ENCODE results near the gene SSBP2.

Gene SSBP2

GRCh38 chr5:81405126-81405891 lies 345.6 kb downstream of the SSBP2 start:
- Histone ChIP-seq H3K27me3 (ENCODE audit: low read depth, low read length) (no peaks in the 10 kb centered on the region), H3K4me1 (ENCODE audit: control insufficient read depth in 1 of 2, insufficient read depth in 2 of 2, low read length in 2 of 2) (no peaks in the 10 kb centered on the region), H3K27ac (ENCODE audit: low read length) (no peak overlapping the region), H3K4me3 (ENCODE audit: low read depth in 1 of 2, low read length in 2 of 2) (no peak overlapping the region), H3K9me3 (ENCODE audit: control insufficient read depth in 1 of 2, low read length in 2 of 2) (no peaks in the 10 kb centered on the region), H3K36me3 (ENCODE audit: control insufficient read depth in 1 of 2, insufficient read depth in 2 of 2, low read length in 2 of 2) (no peaks in the 10 kb centered on the region)

GRCh38 chr5:81402192-81402930 lies 348.5 kb downstream of the SSBP2 start:
- H3K4me3 ChIP-seq (ENCODE audit: low read depth in 1 of 2, low read length in 2 of 2) = no peak overlapping the region
- no peaks in the 10 kb centered on the region for H3K9me3 ChIP-seq (ENCODE audit: control insufficient read depth in 1 of 2, low read length in 2 of 2)
- no peak overlapping the region for H3K27ac ChIP-seq (ENCODE audit: low read length)
- no peaks in the 10 kb centered on the region for H3K27me3 ChIP-seq (ENCODE audit: low read depth, low read length)
- H3K36me3 ChIP-seq (ENCODE audit: control insufficient read depth in 1 of 2, insufficient read depth in 2 of 2, low read length in 2 of 2) = no peaks in the 10 kb centered on the region
- no peaks in the 10 kb centered on the region for H3K4me1 ChIP-seq (ENCODE audit: control insufficient read depth in 1 of 2, insufficient read depth in 2 of 2, low read length in 2 of 2)

DNA sequence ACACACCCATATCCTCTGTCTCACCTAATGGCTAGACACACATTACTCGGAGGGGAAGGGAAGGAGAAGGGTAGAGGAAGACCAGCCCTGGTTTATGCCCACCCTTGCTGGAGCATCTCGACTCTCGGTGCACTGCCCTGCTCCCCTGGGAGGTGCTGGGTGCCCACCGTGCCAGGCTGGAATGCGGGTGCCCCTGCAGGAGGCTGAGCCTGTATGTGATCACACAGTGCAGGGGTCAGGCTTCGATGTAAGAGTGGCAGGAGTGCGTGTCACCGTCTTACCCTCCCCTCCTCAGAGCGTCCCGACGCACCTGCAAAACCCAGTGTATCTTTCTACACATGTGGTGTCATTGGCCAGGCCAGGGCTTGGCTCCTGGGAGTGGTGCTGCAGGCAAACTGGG lies 349.6 kb downstream of the SSBP2 start:
- H3K36me3 ChIP-seq (ENCODE audit: control insufficient read depth in 1 of 2, insufficient read depth in 2 of 2, low read length in 2 of 2) = no peaks in the 10 kb centered on the region
- no peaks in the 10 kb centered on the region for H3K9me3 ChIP-seq (ENCODE audit: control insufficient read depth in 1 of 2, low read length in 2 of 2)
- H3K4me3 ChIP-seq (ENCODE audit: low read depth in 1 of 2, low read length in 2 of 2) = no peak overlapping the region
- H3K27ac ChIP-seq (ENCODE audit: low read length) = no peak overlapping the region
- H3K27me3 ChIP-seq (ENCODE audit: low read depth, low read length) = no peaks in the 10 kb centered on the region
- no peaks in the 10 kb centered on the region for H3K4me1 ChIP-seq (ENCODE audit: control insufficient read depth in 1 of 2, insufficient read depth in 2 of 2, low read length in 2 of 2)

- no peak overlapping the region for H3K4me3 ChIP-seq (ENCODE audit: low read depth in 1 of 2, low read length in 2 of 2)
- no peaks in the 10 kb centered on the region for H3K4me1 ChIP-seq (ENCODE audit: control insufficient read depth in 1 of 2, insufficient read depth in 2 of 2, low read length in 2 of 2)
- H3K9me3 ChIP-seq (ENCODE audit: control insufficient read depth in 1 of 2, low read length in 2 of 2) = no peaks in the 10 kb centered on the region
- no peaks in the 10 kb centered on the region for H3K36me3 ChIP-seq (ENCODE audit: control insufficient read depth in 1 of 2, insufficient read depth in 2 of 2, low read length in 2 of 2)
- no peaks in the 10 kb centered on the region for H3K27me3 ChIP-seq (ENCODE audit: low read depth, low read length)
- no peak overlapping the region for H3K27ac ChIP-seq (ENCODE audit: low read length)
Measured at GRCh38 chr5:81400375-81400774, 350.5 kb downstream of the SSBP2 start.

- Histone ChIP-seq H3K9me3 (ENCODE audit: control insufficient read depth in 1 of 2, low read length in 2 of 2) (peaks cover 0 to 3% of the 10 kb centered on the region in 2 donors), H3K4me1 (ENCODE audit: control insufficient read depth in 1 of 2, insufficient read depth in 2 of 2, low read length in 2 of 2) (peaks cover 0 to 5% of the 10 kb centered on the region in 2 donors), H3K4me3 (ENCODE audit: low read depth in 1 of 2, low read length in 2 of 2) (no peak overlapping the region), H3K27me3 (ENCODE audit: low read depth, low read length) (peaks cover 4% of the 10 kb centered on the region), H3K36me3 (ENCODE audit: control insufficient read depth in 1 of 2, insufficient read depth in 2 of 2, low read length in 2 of 2) (no peaks in the 10 kb centered on the region), H3K27ac (ENCODE audit: low read length) (no peak overlapping the region)
Measured at GRCh38 chr5:81398741-81399140, 352.2 kb downstream of the SSBP2 start.

- Histone ChIP-seq H3K9me3 (ENCODE audit: control insufficient read depth in 1 of 2, low read length in 2 of 2) (peaks cover 0 to 3% of the 10 kb centered on the region in 2 donors), H3K27me3 (ENCODE audit: low read depth, low read length) (peaks cover 4% of the 10 kb centered on the region), H3K4me3 (ENCODE audit: low read depth in 1 of 2, low read length in 2 of 2) (no peak overlapping the region), H3K36me3 (ENCODE audit: control insufficient read depth in 1 of 2, insufficient read depth in 2 of 2, low read length in 2 of 2) (no peaks in the 10 kb centered on the region), H3K27ac (ENCODE audit: low read length) (no peak overlapping the region), H3K4me1 (ENCODE audit: control insufficient read depth in 1 of 2, insufficient read depth in 2 of 2, low read length in 2 of 2) (peaks cover 0 to 5% of the 10 kb centered on the region in 2 donors)
Measured at GRCh38 chr5:81397176-81397575, 353.7 kb downstream of the SSBP2 start.

DNA sequence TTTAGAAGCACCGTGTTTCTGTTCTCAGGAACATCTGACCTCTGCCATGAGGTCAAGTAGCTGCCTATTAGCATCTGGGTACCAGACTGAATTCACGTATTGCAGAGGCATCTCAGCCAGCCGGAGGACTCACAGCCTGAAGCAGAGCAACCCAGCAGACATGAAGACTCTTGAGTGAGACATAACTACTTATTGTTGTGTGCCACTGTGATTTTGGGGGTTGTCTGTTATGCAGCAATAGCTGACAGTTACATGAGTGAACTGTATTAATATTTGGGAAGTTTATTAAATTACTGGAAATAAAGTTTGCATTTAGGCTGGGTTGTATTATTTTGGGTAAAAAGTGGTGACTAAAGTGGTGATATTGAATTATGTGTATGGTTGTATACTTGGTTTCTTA lies 355.6 kb downstream of the SSBP2 start:
- no peak overlapping the region for H3K4me3 ChIP-seq (ENCODE audit: low read depth in 1 of 2, low read length in 2 of 2)
- peaks cover 4% of the 10 kb centered on the region for H3K27me3 ChIP-seq (ENCODE audit: low read depth, low read length)
- H3K36me3 ChIP-seq (ENCODE audit: control insufficient read depth in 1 of 2, insufficient read depth in 2 of 2, low read length in 2 of 2) = no peaks in the 10 kb centered on the region
- peaks cover 0 to 3% of the 10 kb centered on the region in 2 donors for H3K9me3 ChIP-seq (ENCODE audit: control insufficient read depth in 1 of 2, low read length in 2 of 2)
- H3K27ac ChIP-seq (ENCODE audit: low read length) = no peak overlapping the region
- peaks cover 0 to 5% of the 10 kb centered on the region in 2 donors for H3K4me1 ChIP-seq (ENCODE audit: control insufficient read depth in 1 of 2, insufficient read depth in 2 of 2, low read length in 2 of 2)

GRCh38 chr5:81393783-81394718 lies 356.8 kb downstream of the SSBP2 start, which contains the start of gene ACOT12:
ACOT12 (minus strand) TSS chr5:81394134; CDS start chr5:81394114, 20 bp downstream.
- H3K27ac ChIP-seq (ENCODE audit: low read length) = no peak within 1 kb of the TSS
- peaks cover 4% of the 10 kb centered on the region for H3K27me3 ChIP-seq (ENCODE audit: low read depth, low read length)
- H3K9me3 ChIP-seq (ENCODE audit: control insufficient read depth in 1 of 2, low read length in 2 of 2) = peaks cover 0 to 3% of the 10 kb centered on the region in 2 donors
- no peaks in the 10 kb centered on the region for H3K36me3 ChIP-seq (ENCODE audit: control insufficient read depth in 1 of 2, insufficient read depth in 2 of 2, low read length in 2 of 2)
- peak within 1 kb of the TSS; percentile 42 to 62 for H3K4me3 ChIP-seq (ENCODE audit: low read depth in 1 of 2, low read length in 2 of 2)
- peaks cover 0 to 5% of the 10 kb centered on the region in 2 donors for H3K4me1 ChIP-seq (ENCODE audit: control insufficient read depth in 1 of 2, insufficient read depth in 2 of 2, low read length in 2 of 2)

- Histone ChIP-seq H3K27me3 (ENCODE audit: low read depth, low read length) (peaks cover 4% of the 10 kb centered on the region), H3K36me3 (ENCODE audit: control insufficient read depth in 1 of 2, insufficient read depth in 2 of 2, low read length in 2 of 2) (no peaks in the 10 kb centered on the region), H3K9me3 (ENCODE audit: control insufficient read depth in 1 of 2, low read length in 2 of 2) (peaks cover 0 to 3% of the 10 kb centered on the region in 2 donors), H3K4me3 (ENCODE audit: low read depth in 1 of 2, low read length in 2 of 2) (peak overlapping the region in 1 of 2 donors; percentile 62), H3K4me1 (ENCODE audit: control insufficient read depth in 1 of 2, insufficient read depth in 2 of 2, low read length in 2 of 2) (peaks cover 0 to 5% of the 10 kb centered on the region in 2 donors), H3K27ac (ENCODE audit: low read length) (no peak overlapping the region)
Measured at GRCh38 chr5:81393430-81393782, 357.5 kb downstream of the SSBP2 start.

GRCh38 chr5:81389025-81389424 lies 361.9 kb downstream of the SSBP2 start:
- H3K9me3 ChIP-seq (ENCODE audit: control insufficient read depth in 1 of 2, low read length in 2 of 2) = no peaks in the 10 kb centered on the region
- no peak overlapping the region for H3K27ac ChIP-seq (ENCODE audit: low read length)
- H3K27me3 ChIP-seq (ENCODE audit: low read depth, low read length) = no peaks in the 10 kb centered on the region
- no peaks in the 10 kb centered on the region for H3K36me3 ChIP-seq (ENCODE audit: control insufficient read depth in 1 of 2, insufficient read depth in 2 of 2, low read length in 2 of 2)
- H3K4me3 ChIP-seq (ENCODE audit: low read depth in 1 of 2, low read length in 2 of 2) = no peak overlapping the region
- H3K4me1 ChIP-seq (ENCODE audit: control insufficient read depth in 1 of 2, insufficient read depth in 2 of 2, low read length in 2 of 2) = peaks cover 0 to under 1% of the 10 kb centered on the region in 2 donors

DNA sequence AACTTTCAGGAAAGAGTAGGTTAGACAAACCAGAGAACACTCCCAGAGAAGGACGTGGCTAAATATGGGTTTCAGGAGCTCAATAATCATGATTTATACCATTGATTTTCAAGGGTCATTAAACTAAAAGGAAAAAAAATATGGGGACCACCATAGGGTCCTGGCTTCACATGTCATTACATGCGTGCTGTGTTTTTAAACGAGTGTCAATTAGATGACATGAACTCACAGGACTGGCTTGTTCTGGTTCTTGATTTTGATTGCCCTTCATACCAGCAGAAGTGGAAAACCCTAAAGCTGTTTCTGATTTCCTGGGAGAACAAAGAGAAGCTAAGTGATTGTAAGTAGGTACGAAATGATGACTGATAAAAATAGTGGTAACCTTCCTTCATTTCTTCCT lies 362.7 kb downstream of the SSBP2 start:
- H3K4me1 ChIP-seq (ENCODE audit: control insufficient read depth in 1 of 2, insufficient read depth in 2 of 2, low read length in 2 of 2) = no peaks in the 10 kb centered on the region
- H3K9me3 ChIP-seq (ENCODE audit: control insufficient read depth in 1 of 2, low read length in 2 of 2) = no peaks in the 10 kb centered on the region
- no peaks in the 10 kb centered on the region for H3K27me3 ChIP-seq (ENCODE audit: low read depth, low read length)
- H3K27ac ChIP-seq (ENCODE audit: low read length) = no peak overlapping the region
- no peaks in the 10 kb centered on the region for H3K36me3 ChIP-seq (ENCODE audit: control insufficient read depth in 1 of 2, insufficient read depth in 2 of 2, low read length in 2 of 2)
- no peak overlapping the region for H3K4me3 ChIP-seq (ENCODE audit: low read depth in 1 of 2, low read length in 2 of 2)

Data from muscle layer of duodenum (tissue), 2 donors.